Testis (tissue), 3 donors: ENCODE measurements around the gene GPC2. TPM values are rescaled to one million over a fixed set of nuclear protein-coding genes. Genes with fewer than 3 reads are reported as not detected.

Experiments
- DNase-seq: peaks from one replicate; pipeline ENCODE4 v3.0.0-alpha.2; 2019
- H3K27ac ChIP-seq, 2 donors: fragments of 200-600 bp; sonication (generic); one replicate each; pipeline ENCODE4 v1.5.1; 2019
- H3K27me3 ChIP-seq: fragments of 200-600 bp; sonication (generic); one replicate; pipeline ENCODE4 v1.5.1; 2019
- H3K36me3 ChIP-seq: fragments of 200-600 bp; sonication (generic); one replicate; pipeline ENCODE4 v1.5.1; 2017; ENCODE audit warnings: low read depth; ENCODE audit errors: missing control alignments
- H3K4me1 ChIP-seq: fragments of 200-600 bp; sonication (generic); one replicate; pipeline ENCODE4 v1.5.1; 2019
- H3K4me3 ChIP-seq, 2 donors: fragments of 200-600 bp; sonication (generic); one replicate each; pipeline ENCODE4 v1.5.1; 2017 to 2019
- H3K9me3 ChIP-seq: fragments of 200-600 bp; sonication (generic); one replicate; pipeline ENCODE4 v1.5.1; 2017
- CTCF ChIP-seq, 3 experiments: fragments of 450-650 bp in 2 of 3; fragments of 200-600 bp in 1 of 3; sonication (generic) in 1 of 3; IDR thresholded peaks; one replicate each; pipeline ENCODE4 v1.5.1; 2016 to 2019; ENCODE audit warnings: antibody characterized with exemption in 3 of 3, mild to moderate bottlenecking in 2 of 3, moderate library complexity in 1 of 3
- POLR2A ChIP-seq: fragments of 450-650 bp; IDR thresholded peaks from one replicate; pipeline ENCODE4 v1.6.1; 2017; ENCODE audit warnings: antibody characterized with exemption, mild to moderate bottlenecking, moderate library complexity
- WGBS, 2 donors: methylation state at CpG; one replicate each; pipeline ENCODE4 v1.1.5; 2018; 5-methylcytosine and 5-hydroxymethylcytosine counted together
- intact Hi-C: fragments of 100-400 bp; cut with DNase I; formaldehyde crosslinking; loops from one replicate; pipeline ENCODE4 v1.15.1; 2023; ENCODE audit warnings: low total_unique reads
- microRNA-seq, 2 donors: library from miRNA; unstranded; fragments of <30 nt; microRNA quantifications; one replicate each; pipeline ENCODE4, GENCODE V29; 2016; ENCODE audit warnings: borderline number of aligned reads in 2 of 2, borderline replicate concordance in 1 of 2
- polyA plus RNA-seq: library from polyadenylated mRNA; stranded (reverse); fragments of 350-450 nt; fragmentation: Illumina TruSeq; extraction: RNeasy Lipid Tissue Mini Kit (QIAGEN cat#74804); gene quantifications from one replicate; pipeline ENCODE4 v1.2.3, GENCODE V29; 2014; ENCODE audit warnings: low read depth, low replicate concordance; ENCODE audit not compliant: insufficient read depth
- total RNA-seq, 2 donors: library from RNA; depleted of rRNA; stranded (reverse); fragments of >200 nt; gene quantifications; one replicate each; pipeline ENCODE4 v1.2.3, GENCODE V29; 2016

The GPC2 gene
- total and polyA plus RNA-seq, 3 donors from 2014 or later = 12.7 to 20.7 (median 17.7) TPM

GRCh38 chr7:100122067-100122466, 55.1 kb downstream of the GPC2 start:
- Histone ChIP-seq H3K27me3 (no peaks in the 10 kb centered on the region), H3K27ac (no peak overlapping the region), H3K4me3 (no peak overlapping the region), H3K4me1 (peaks cover 15% of the 10 kb centered on the region), H3K36me3 (no peaks in the 10 kb centered on the region), H3K9me3 (no peaks in the 10 kb centered on the region)
- 65 to 66% methylated on average over 13 of the region's 13 CpGs for WGBS, 2 donors
- intact Hi-C loops = no loop called here
- DNase-seq = no peak
- TF ChIP-seq CTCF (IDR thresholded peaks at IDR 0.05) (no peak), POLR2A (no peak)

GRCh38 chr7:100120733-100121036, 56.5 kb downstream of the GPC2 start:
- no peaks in the 10 kb centered on the region for H3K27me3 ChIP-seq
- H3K4me3 ChIP-seq = no peak overlapping the region
- intact Hi-C loops = no loop called here
- no peak for DNase-seq
- H3K27ac ChIP-seq = peak overlapping the region in 1 of 2 donors; percentile 93
- no peak for TF ChIP-seq POLR2A
- TF ChIP-seq CTCF (IDR thresholded peaks at IDR 0.05) = no peak
- WGBS, 2 donors = 5 to 21% methylated on average over 1 of the region's 1 CpG
- no peaks in the 10 kb centered on the region for H3K36me3 ChIP-seq
- H3K4me1 ChIP-seq = peaks cover 15% of the 10 kb centered on the region
- no peaks in the 10 kb centered on the region for H3K9me3 ChIP-seq

GRCh38 chr7:100119970-100120732, 57.0 kb downstream of the GPC2 start:
- peak; percentile 79 for DNase-seq
- 8 to 13% methylated on average over 14 to 19 of the region's 19 CpGs for WGBS, 2 donors
- H3K27me3 ChIP-seq = no peaks in the 10 kb centered on the region
- no peaks in the 10 kb centered on the region for H3K9me3 ChIP-seq
- peaks cover 15% of the 10 kb centered on the region for H3K4me1 ChIP-seq
- TF ChIP-seq CTCF (IDR thresholded peaks at IDR 0.05) (no peak), POLR2A (no peak)
- H3K27ac ChIP-seq = peak overlapping the region in 1 of 2 donors; percentile 93
- no peaks in the 10 kb centered on the region for H3K36me3 ChIP-seq
- H3K4me3 ChIP-seq = peak overlapping the region; percentile 66 to 73
- intact Hi-C loops = no loop called here

Small RNA genes within 50 kb of the gene (microRNA-seq; reads per million reads assigned to microRNA genes)
- gene MIR4658 = 0.69 to 1.4 reads per million in 2 donors

Other genes starting within 250 kb of the GPC2 start
- under 1 TPM; 0.43 to 0.71 TPM for gene GJC3, start 247.8 kb downstream of the GPC2 start, total RNA-seq
- 0.79 TPM for gene GJC3, start 247.8 kb downstream of the GPC2 start, polyA plus RNA-seq
- gene AZGP1, start 201.3 kb downstream of the GPC2 start, total RNA-seq = 10 to 100 TPM; 42.1 to 81.2 TPM
- gene AZGP1, start 201.3 kb downstream of the GPC2 start, polyA plus RNA-seq = 60.5 TPM
- 10 to 100 TPM; 65.3 to 71.3 TPM for gene ZKSCAN1, start 161.8 kb downstream of the GPC2 start, total RNA-seq
- 30.7 TPM for gene ZKSCAN1, start 161.8 kb downstream of the GPC2 start, polyA plus RNA-seq
- gene ZSCAN21, start 127.6 kb downstream of the GPC2 start, total RNA-seq = 10 to 100 TPM; 36.3 to 50.3 TPM
- gene ZSCAN21, start 127.6 kb downstream of the GPC2 start, polyA plus RNA-seq = 21.3 TPM
- 10 to 100 TPM; 24.7 to 27.7 TPM for gene ZNF3, start 95.7 kb downstream of the GPC2 start, total RNA-seq
- 23.4 TPM for gene ZNF3, start 95.7 kb downstream of the GPC2 start, polyA plus RNA-seq
- 10 to 100 TPM; 88.1 to 99.5 TPM for gene COPS6, start 88.4 kb downstream of the GPC2 start, total RNA-seq
- gene COPS6, start 88.4 kb downstream of the GPC2 start, polyA plus RNA-seq = 141 TPM
- 10 to 100 TPM; 85.1 to 86.5 TPM for gene MCM7, start 76.0 kb downstream of the GPC2 start, total RNA-seq
- 137 TPM for gene MCM7, start 76.0 kb downstream of the GPC2 start, polyA plus RNA-seq
- 10 to 100 TPM; 39.1 to 51.3 TPM for gene AP4M1, start 75.7 kb downstream of the GPC2 start, total RNA-seq
- 54.7 TPM for gene AP4M1, start 75.7 kb downstream of the GPC2 start, polyA plus RNA-seq
- 100 to 1,000 TPM in 1 of 2 donors, 10 to 100 TPM in 1; 99.1 to 108 TPM for gene TAF6, start 58.0 kb downstream of the GPC2 start, total RNA-seq
- gene TAF6, start 58.0 kb downstream of the GPC2 start, polyA plus RNA-seq = 95.4 TPM
- 10 to 100 TPM; 14.3 to 19.3 TPM for gene CNPY4, start 57.7 kb downstream of the GPC2 start, total RNA-seq
- 22.2 TPM for gene CNPY4, start 57.7 kb downstream of the GPC2 start, polyA plus RNA-seq
- gene MBLAC1, start 50.4 kb downstream of the GPC2 start, total RNA-seq = 10 to 100 TPM in 1 of 2 donors, 1 to 10 TPM in 1; 7.2 to 10.2 TPM
- gene MBLAC1, start 50.4 kb downstream of the GPC2 start, polyA plus RNA-seq = 2.9 TPM
- 100 to 1,000 TPM; 144 to 179 TPM for gene LAMTOR4, start 28.5 kb downstream of the GPC2 start, total RNA-seq
- 136 TPM for gene LAMTOR4, start 28.5 kb downstream of the GPC2 start, polyA plus RNA-seq
- gene TRAPPC14, start 18.7 kb downstream of the GPC2 start, total RNA-seq = 10 to 100 TPM; 57.5 to 78.7 TPM
- 71.8 TPM for gene TRAPPC14, start 18.7 kb downstream of the GPC2 start, polyA plus RNA-seq
- 10 to 100 TPM; 11.6 to 12.4 TPM for gene GAL3ST4, start 8.8 kb downstream of the GPC2 start, total RNA-seq
- gene GAL3ST4, start 8.8 kb downstream of the GPC2 start, polyA plus RNA-seq = 8.9 TPM
- 100 to 1,000 TPM; 105 to 224 TPM for gene STAG3, start 537 bp upstream of the GPC2 start, total RNA-seq
- 281 TPM for gene STAG3, start 537 bp upstream of the GPC2 start, polyA plus RNA-seq
- gene PVRIG, start 42.6 kb upstream of the GPC2 start, total RNA-seq = 1 to 10 TPM; 3.0 to 3.3 TPM
- 2.6 TPM for gene PVRIG, start 42.6 kb upstream of the GPC2 start, polyA plus RNA-seq
- 1 to 10 TPM; 2.8 to 5.7 TPM for gene SPDYE3, start 130.3 kb upstream of the GPC2 start, total RNA-seq
- 3.9 TPM for gene SPDYE3, start 130.3 kb upstream of the GPC2 start, polyA plus RNA-seq
- 100 to 1,000 TPM; 155 to 258 TPM for gene PILRB, start 180.7 kb upstream of the GPC2 start, total RNA-seq
- gene PILRB, start 180.7 kb upstream of the GPC2 start, polyA plus RNA-seq = 126 TPM
- 10 to 100 TPM; 12.0 to 18.0 TPM for gene PILRA, start 196.1 kb upstream of the GPC2 start, total RNA-seq
- 16.3 TPM for gene PILRA, start 196.1 kb upstream of the GPC2 start, polyA plus RNA-seq